NCI-H146 treated with DMSO at 0.1 percent for 48 hours (cell line): ENCODE results near the gene CACNA2D1.

Experiments
- DNase-seq: peaks from one replicate; lab custom pipeline; 2025; ENCODE audit not compliant: unreplicated experiment; lab: John Stamatoyannopoulos, UW

Gene CACNA2D1

GRCh38 chr7:82347808-82348207, 95.8 kb downstream of the CACNA2D1 start:
- no peak for DNase-seq

- no peak for DNase-seq
Observed at GRCh38 chr7:82345886-82346285, 97.7 kb downstream of the CACNA2D1 start.

- DNase-seq = no peak
Observed at GRCh38 chr7:82343716-82344115, 99.9 kb downstream of the CACNA2D1 start.

- DNase-seq = no peak
Observed at GRCh38 chr7:82339958-82340357, 103.6 kb downstream of the CACNA2D1 start.

GRCh38 chr7:82335927-82336326, 107.7 kb downstream of the CACNA2D1 start:
- peak; percentile 96 for DNase-seq

- no peak for DNase-seq
Observed at GRCh38 chr7:82335001-82335400, 108.6 kb downstream of the CACNA2D1 start.

- no peak for DNase-seq
Observed at GRCh38 chr7:82331234-82331633, 112.3 kb downstream of the CACNA2D1 start.

GRCh38 chr7:82330706-82331215, 112.8 kb downstream of the CACNA2D1 start:
- DNase-seq = no peak

GRCh38 chr7:82327898-82328297, 115.7 kb downstream of the CACNA2D1 start:
- no peak for DNase-seq

- no peak for DNase-seq
Observed at GRCh38 chr7:82325416-82325815, 118.2 kb downstream of the CACNA2D1 start.

GRCh38 chr7:82323806-82324205, 119.8 kb downstream of the CACNA2D1 start:
- DNase-seq = no peak

- peak; percentile 77 for DNase-seq
Observed at GRCh38 chr7:82319674-82320118, 123.9 kb downstream of the CACNA2D1 start.

- DNase-seq = no peak
Observed at GRCh38 chr7:82318786-82319185, 124.8 kb downstream of the CACNA2D1 start.

- DNase-seq = peak; percentile 34
Observed at GRCh38 chr7:82317760-82318159, 125.8 kb downstream of the CACNA2D1 start.

GRCh38 chr7:82317257-82317721, 126.3 kb downstream of the CACNA2D1 start:
- peak; percentile 34 for DNase-seq

GRCh38 chr7:82313269-82313668, 130.3 kb downstream of the CACNA2D1 start:
- DNase-seq = no peak

GRCh38 chr7:82312646-82313045, 130.9 kb downstream of the CACNA2D1 start:
- DNase-seq = no peak

- no peak for DNase-seq
Observed at GRCh38 chr7:82305347-82306005, 138.1 kb downstream of the CACNA2D1 start.

- no peak for DNase-seq
Observed at GRCh38 chr7:82294865-82295264, 148.7 kb downstream of the CACNA2D1 start.

- DNase-seq = no peak
Observed at GRCh38 chr7:82294382-82294784, 149.2 kb downstream of the CACNA2D1 start.

GRCh38 chr7:82293467-82293866, 150.1 kb downstream of the CACNA2D1 start:
- no peak for DNase-seq

- DNase-seq = no peak
Observed at GRCh38 chr7:82291931-82292330, 151.6 kb downstream of the CACNA2D1 start.

GRCh38 chr7:82289889-82290288, 153.7 kb downstream of the CACNA2D1 start:
- no peak for DNase-seq
